HEK293 (cell line): ENCODE results near the gene MEGF6.

Source experiments
- ZBTB11 ChIP-seq: fragments of 450-650 bp; formaldehyde crosslinking; conservative IDR thresholded peaks from 2 replicates; pipeline ENCODE4 v1.5.1; 2016; ENCODE audit warnings: low read depth, missing biosample characterization, missing genetic modification characterization
- ZBTB49 ChIP-seq: fragments of 450-650 bp; formaldehyde crosslinking; IDR thresholded peaks from 2 replicates; pipeline ENCODE4 v1.5.1; 2016; ENCODE audit warnings: missing biosample characterization, missing genetic modification characterization, low read depth
- ZNF311 ChIP-seq: fragments of 450-650 bp; formaldehyde crosslinking; IDR thresholded peaks from 2 replicates; pipeline ENCODE4 v1.5.1; 2017; ENCODE audit warnings: missing biosample characterization, missing genetic modification characterization, borderline replicate concordance

- TF ChIP-seq ZBTB11 (tag by site-specific recombination) (no peak), ZBTB49 (no peak), ZNF311 (tag by site-specific recombination) (no peak)
Observed at GRCh38 chr1:3645247-3645646, 33.9 kb upstream of the MEGF6 start.
